GOT3 (cell line): ENCODE data around the gene GNG7.
"Not testable (repeated sequence)": the region's sequence is repeated elsewhere in the genome, so short reads cannot be mapped to it uniquely, and the experiment has no call there.

Source experiments
- DNase-seq: peaks from one replicate; lab custom pipeline; 2025; ENCODE audit warnings: mixed read lengths; lab: John Stamatoyannopoulos, UW

GNG7 gene

DNA sequence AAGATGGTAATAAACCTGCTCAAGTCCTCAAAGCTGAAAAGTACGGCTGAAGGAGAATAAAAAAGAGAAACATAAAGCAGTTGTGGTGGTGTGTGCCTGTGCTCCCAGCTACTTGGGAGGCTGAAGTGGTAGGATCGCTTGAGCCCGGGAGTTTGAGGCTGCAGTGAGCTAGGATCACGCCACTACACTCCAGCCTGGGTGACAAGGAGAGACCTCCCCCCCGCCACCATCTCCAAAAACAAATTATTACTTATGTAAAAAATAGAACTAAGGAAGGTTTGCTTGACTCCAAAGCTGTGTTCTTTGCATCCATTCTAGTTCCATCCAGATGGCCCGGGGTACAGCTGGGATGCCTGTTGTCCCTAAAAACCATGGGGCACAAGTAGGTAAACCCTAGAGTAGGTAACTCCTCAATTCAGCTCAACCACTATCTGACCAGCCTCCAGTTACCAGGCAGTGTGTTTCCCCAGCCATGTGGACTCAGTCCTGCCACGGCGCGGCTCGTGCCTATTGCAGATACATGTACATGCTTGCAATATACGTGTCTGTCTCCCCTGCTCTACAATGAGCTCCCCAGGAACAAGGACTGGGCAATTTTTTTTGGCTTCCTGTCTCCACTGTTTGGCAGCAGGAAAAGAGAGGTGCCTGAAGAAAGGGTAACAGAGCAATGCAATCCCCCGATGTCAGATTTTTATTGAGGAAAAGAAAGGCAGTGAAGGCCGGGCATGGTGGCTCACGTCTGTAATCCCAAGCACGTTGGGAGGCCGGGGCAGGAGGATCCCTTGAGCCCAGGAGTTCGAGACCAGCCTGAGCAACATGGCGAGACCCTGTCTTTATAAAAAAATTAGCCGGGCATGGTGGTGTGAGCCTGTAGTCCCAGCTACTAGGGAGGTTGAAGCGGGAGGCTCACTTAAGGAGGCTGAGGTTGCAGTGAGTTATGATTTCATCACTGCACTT, 101.3 kb downstream of the GNG7 start:
- no peak for DNase-seq

GRCh38 chr19:2594319-2594718, 108.2 kb downstream of the GNG7 start:
- DNase-seq = no peak

GRCh38 chr19:2592824-2593223, 109.7 kb downstream of the GNG7 start:
- no peak for DNase-seq

DNA sequence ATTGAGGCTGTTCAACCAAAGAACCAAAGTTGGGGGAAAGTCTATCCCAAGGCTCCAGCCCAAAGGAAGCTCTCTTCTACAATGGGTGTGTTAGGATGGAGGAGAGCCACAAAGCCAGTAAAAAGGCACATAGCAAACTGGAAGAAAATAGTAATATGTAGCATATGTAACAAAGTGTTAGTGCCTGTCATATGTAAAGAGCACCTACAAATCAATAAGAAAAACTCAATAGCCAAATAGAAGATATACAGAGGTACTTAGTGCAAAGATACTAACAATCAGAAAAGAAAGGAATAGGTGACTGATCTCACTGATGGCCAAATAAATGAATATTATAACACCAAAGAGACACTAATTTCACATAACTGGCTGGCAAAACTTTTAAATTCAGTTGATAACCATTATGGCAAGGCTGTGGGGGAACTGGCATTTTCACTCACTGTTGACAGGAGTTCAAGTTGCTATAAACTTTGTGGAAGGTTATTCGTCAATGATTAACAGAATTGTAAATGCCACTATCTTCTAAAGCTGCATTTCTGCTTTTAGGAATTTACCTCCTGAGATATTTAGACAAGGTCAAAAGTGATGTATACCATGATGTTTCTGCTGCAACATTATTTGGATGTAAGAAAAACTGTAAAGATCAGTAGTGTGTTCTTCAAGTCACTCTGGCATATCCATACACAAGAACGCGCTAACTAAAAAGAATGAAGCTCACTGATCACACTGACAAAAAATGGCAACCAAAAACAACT, 110.8 kb downstream of the GNG7 start:
- no peak for DNase-seq

DNA sequence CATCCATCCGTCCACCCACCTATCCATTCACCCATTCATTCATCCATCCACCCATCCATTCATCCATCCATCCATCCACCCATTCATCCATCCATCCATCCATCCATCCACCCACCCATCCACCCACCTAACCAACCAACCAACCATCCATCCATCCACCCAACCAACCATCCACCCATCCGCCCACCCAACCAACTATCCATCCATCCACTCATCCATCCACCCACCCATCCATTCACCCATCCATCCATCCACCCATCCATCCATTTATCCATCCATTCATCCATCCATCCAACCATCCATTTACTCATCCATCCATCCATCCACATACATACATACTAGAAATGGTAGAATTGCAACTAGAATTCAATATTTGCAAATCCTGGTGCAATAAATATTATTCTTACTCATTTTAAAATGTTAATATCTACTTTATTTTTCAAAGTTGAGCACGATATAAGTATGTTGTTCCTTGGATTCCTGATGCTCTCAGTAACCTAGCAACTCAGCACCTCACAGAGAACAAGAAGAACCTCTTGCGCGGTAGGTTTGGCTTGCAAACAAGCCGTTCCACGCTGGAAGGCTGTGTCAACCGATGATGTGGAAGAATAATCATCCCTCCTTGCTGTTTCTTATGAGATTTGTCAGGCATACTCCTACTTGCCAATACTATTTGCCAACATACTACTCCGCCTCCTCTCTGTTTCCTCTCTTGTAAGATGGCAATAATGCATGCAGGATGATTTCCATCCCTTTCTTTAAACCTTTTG, 111.7 kb downstream of the GNG7 start:
- DNase-seq = no peak

GRCh38 chr19:2589441-2589840, 113.1 kb downstream of the GNG7 start:
- no peak for DNase-seq

DNA sequence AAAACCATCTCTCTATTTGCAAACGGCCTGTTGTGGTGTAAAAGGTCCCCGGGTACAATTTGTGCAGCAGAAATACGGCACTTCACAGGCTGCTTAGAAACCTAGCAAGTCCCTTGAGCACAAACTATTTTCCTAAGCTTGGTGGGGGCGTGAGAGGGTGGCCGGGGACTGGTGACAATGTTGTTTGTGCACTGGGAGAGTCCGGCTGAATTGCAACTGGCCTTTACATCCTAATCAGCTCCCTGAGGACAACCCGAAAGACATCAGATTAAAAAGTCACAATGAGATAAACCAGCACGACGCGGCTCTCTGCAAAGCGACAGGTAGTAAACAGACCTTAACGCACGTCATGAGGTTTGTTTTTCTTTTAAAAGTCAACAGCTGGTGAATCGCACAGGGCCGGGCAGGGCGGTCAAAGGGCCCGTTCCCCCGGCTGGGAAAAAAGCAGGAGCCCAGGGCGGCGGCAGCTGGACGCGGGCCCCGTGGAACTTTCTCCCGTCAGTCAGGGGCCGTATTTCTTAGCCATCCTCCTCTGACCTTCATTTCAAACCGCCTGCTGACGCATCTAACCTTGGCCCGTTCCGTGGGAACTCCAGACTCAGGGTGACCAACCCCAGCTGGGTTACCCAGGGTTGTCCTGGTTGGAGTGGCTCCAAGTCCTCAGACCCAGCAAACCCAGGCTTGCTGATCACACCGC, 114.3 kb downstream of the GNG7 start:
- DNase-seq = no peak

DNA sequence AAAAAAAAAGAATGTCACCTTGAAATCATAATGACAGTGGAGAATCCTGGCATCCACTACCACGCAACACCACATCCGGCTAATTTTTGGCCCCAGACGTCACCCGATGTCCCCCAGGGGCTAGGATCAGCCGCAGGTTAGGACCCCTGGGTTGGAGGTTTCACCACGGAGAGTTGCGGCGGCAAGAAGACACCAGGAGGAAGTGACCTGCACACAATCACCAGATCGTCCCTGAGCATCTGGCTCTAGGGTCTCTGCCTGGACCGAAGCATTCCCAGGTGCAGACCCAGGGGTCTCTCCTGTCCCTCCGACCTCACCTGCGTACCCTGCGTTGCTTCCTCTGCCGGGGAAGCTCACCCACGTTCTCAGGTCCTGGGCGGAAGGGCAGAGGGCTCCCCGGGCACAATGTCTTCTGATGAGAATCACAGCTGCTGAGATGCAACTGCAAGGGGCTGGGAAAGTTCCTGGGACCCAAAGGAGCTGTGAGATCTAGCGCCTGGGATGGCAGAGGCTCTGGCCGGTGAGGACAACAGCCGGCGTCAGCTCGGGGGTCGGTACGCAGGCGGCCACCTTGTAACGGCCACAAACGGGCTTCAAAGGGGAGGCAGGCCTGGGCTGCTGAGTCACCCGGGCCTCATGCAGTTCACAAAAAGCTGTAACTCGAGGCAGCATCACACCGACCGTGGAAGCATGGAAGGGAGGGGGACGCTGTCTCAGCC, 115.3 kb downstream of the GNG7 start:
- no peak for DNase-seq

DNA sequence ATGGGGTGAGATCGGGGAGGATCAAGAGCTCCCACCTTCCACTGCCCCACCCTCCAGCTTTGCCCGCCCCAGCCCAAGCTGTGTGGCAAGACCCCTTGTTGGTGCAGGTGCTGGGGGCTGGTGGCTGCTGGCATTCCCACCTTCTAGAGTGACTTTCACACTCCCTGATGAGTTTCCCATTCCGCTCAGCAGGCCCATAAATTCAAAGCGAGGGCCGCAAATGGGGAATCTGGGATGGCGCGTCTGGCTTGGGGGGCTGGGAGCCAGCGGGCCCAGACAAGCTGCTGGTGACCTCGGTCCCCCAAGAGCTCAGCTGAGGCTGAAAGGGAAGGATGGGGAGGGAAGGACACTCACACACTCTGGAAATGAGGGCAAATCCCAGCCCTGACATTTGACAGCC, 116.3 kb downstream of the GNG7 start:
- no peak for DNase-seq

- DNase-seq = no peak
Measured at GRCh38 chr19:2584002-2584401, 118.5 kb downstream of the GNG7 start.

GRCh38 chr19:2582984-2583956, 119.2 kb downstream of the GNG7 start:
- DNase-seq = no peak

DNA sequence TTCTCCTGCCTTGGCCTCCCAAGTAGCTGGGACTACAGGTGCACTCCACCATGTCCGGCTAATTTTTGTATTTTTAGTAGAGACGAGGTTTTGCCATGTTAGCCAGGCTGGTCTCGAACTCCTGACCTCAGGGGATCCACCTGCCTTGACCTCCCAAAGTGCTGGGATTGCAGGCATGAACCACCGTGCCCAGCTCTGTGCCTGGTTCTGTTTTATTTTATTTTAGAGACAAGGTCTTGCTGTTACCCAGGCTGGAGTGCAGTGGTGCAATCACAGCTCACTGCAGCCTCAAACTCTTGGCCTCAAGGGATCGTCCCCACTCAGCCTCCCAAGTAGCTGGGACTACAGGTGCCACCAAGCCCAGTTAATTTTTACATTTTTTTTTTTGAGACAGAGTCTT, 122.1 kb downstream of the GNG7 start:
- DNase-seq = not testable (repeated sequence)

DNA sequence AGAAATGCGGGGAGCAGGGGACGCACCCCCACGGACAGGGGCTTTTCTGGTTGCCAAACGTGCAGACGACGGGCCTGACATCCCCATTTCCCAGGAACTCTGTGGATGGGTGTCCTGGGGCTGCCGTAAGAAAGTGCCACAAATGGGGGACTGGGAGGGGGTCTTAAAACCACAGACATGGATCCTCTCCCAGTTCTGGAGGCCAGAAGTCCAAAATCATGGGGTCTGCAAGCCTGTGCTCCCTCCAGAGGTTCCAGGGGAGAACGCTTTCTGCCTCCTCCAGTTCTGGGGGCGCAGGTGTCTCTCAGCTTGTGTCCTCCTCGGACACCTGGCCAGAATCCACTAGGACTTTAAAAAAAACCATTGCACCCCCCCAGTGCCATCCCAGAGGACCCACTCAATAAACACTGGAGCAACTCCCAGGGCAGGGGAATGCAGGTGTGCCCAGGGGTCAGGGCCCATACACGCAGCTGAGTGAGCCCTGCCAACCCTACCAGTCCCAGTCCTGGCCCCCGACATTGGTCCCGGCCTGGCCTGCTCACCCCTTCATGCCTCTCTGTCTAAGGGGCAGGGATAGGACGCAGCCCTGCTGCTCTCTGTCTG, 122.7 kb downstream of the GNG7 start:
- DNase-seq = no peak

DNA sequence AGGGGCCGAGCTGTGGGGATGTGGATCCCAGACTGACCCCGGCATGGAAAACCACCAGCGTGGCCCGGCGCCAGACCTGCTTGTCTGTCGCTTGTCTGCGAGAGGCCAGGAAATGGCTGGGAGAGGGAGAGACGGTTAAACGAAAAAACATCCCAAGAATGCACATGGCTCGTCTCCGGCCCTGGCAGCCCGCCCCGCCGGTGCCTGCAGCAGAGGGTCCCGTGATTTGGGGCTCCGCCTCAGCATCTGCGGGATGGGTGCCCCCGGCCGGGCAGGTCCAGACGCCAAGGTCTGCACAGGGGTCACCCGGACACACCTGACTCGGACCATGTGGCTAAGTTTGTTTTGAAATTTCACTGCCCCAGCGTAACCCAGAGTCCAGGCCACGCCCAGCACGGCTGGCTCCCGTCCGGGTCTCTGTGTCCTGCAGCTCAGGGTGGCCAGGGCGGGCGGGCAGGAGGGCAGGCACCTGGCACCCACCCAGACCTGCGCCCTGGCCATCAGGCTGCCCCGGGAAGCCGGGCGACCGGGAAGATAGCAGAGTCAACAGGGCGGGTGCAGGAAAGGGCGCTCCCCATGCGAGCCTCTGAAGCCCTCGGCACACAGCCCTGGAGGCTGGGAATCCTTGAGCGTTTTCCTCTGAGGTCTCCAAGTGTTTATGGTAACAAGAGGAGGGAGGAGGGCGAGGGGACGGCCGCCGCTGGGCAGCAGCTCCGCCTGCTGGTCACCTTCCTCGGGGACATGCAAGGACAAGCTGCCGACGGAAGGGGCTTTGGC, 123.4 kb downstream of the GNG7 start:
- peak; percentile 77 for DNase-seq

- DNase-seq = no peak
Measured at GRCh38 chr19:2578391-2578890, 124.1 kb downstream of the GNG7 start.

DNA sequence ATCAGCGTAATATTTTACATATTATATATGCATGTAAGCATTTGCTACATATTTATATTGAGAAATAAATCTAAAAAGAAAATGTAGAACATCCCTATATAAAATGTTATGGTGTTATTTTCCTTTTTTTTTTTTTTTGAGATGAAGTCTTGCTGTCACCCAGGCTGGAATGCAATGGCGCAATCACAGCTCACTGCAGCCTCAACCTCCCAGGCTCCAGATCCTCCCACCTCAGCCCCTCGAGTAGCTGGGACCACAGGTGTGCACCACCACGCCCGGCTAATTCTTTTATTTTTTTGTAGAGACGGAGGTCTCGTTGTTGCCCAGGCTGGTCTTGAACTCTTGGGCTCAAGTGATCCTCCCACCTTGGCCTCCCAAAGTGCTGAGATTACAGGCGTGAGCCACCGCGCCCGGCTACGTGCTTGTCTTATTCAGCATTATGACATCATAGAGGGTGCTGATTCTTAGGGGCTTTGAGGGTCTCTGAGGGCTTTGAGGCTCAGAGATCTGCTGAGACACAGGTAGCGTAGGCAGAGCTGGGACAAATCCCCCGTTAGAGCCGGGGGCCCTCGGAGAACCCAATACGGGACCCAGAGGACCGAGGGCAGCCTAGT, 124.7 kb downstream of the GNG7 start:
- DNase-seq = no peak

DNA sequence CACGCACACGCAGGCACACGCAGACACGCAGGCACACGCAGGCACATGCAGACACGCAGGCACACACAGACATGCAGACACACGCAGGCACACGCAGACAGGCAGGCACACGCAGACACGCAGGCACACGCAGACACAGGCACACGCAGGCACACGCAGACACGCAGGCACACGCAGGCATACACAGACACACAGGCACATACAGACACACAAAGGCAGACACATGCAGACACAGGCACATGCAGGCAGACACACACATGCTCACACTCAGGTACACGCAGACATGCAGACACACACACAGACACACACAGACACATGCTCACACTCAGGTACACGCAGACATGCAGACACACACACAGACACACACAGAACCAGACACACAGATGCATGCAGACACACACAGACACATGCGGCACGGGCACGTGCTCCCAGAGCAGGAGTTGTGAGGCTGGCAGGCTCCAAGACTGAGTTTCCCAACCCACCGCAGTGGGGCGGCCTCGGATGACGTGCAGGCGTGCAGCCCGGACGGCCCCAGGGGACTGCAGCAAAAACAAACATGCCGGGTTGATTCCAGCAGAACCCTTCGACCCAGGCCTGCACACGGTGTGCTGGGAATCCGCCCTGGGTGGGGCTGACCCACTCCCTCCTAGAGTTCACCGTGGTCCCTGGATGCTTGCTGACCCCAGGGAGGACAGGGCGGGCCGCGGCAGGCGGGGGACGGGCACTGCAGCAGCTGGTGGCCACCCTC, 126.6 kb downstream of the GNG7 start:
- peak; percentile 67 for DNase-seq
